ENCODE measurements around the gene CCNY. TPM values are rescaled to one million over a fixed set of nuclear protein-coding genes. Genes with fewer than 3 reads are reported as not detected.
"Not testable (repeated sequence)": the region's sequence is repeated elsewhere in the genome, so short reads cannot be mapped to it uniquely, and the experiment has no call there.

CCNY gene
- polyA plus RNA-seq, 1 experiment: 39.0 TPM

- TF ChIP-seq CTCF (IDR thresholded peaks at IDR 0.05; ENCODE audit: insufficient read depth, low read depth, low read length): no peak
- H3K27me3 ChIP-seq (ENCODE audit: control insufficient read depth, insufficient read depth, low read length): no peaks in the 10 kb centered on the region
- CTCF ChIA-PET: interaction anchor here (1.1 to 1.4 kb wide), 2 partner anchors 11 to 14 kb away, joined by 4 read pairs; no protein-coding TSS in a partner anchor
Measured at GRCh38 chr10:35397953-35398352, 61.6 kb downstream of the CCNY start.

GRCh38 chr10:35398355-35398754 lies 62.0 kb downstream of the CCNY start:
- Histone ChIP-seq H3K27me3 (ENCODE audit: control insufficient read depth, insufficient read depth, low read length) (no peaks in the 10 kb centered on the region), H3K36me3 (ENCODE audit: control insufficient read depth, insufficient read depth, low read length) (no peaks in the 10 kb centered on the region), H3K4me3 (ENCODE audit: low read depth, low read length) (no peak overlapping the region)
- no peak for TF ChIP-seq CTCF (IDR thresholded peaks at IDR 0.05; ENCODE audit: insufficient read depth, low read depth, low read length)
- no peak for DNase-seq (ENCODE audit: low read depth)
- ChIA-PET CTCF (interaction anchor here (1.4 kb wide), 1 partner anchor 14 kb away, joined by 4 read pairs; no protein-coding TSS in a partner anchor), POLR2A (no interaction called here)

More at GRCh38 chr10:35397953-35398352, 61.6 kb downstream of the CCNY start:
- POLR2A ChIA-PET: no interaction called here
- H3K4me3 ChIP-seq (ENCODE audit: low read depth, low read length): no peak overlapping the region
- H3K36me3 ChIP-seq (ENCODE audit: control insufficient read depth, insufficient read depth, low read length): no peaks in the 10 kb centered on the region
- no peak for DNase-seq (ENCODE audit: low read depth)

GRCh38 chr10:35398908-35399307 lies 62.6 kb downstream of the CCNY start:
- no peaks in the 10 kb centered on the region for H3K27me3 ChIP-seq (ENCODE audit: control insufficient read depth, insufficient read depth, low read length)
- DNase-seq (ENCODE audit: low read depth): no peak
- CTCF ChIA-PET: interaction anchor here (1.4 kb wide), 1 partner anchor 15 kb away, joined by 4 read pairs; no protein-coding TSS in a partner anchor
- H3K36me3 ChIP-seq (ENCODE audit: control insufficient read depth, insufficient read depth, low read length): no peaks in the 10 kb centered on the region
- POLR2A ChIA-PET: no interaction called here
- no peak overlapping the region for H3K4me3 ChIP-seq (ENCODE audit: low read depth, low read length)
- TF ChIP-seq CTCF (IDR thresholded peaks at IDR 0.05; ENCODE audit: insufficient read depth, low read depth, low read length): no peak

- ChIA-PET POLR2A (no interaction called here), CTCF (interaction anchor here (1.4 kb wide), 1 partner anchor 15 kb away, joined by 4 read pairs; no protein-coding TSS in a partner anchor)
- H3K27me3 ChIP-seq (ENCODE audit: control insufficient read depth, insufficient read depth, low read length): no peaks in the 10 kb centered on the region
- no peaks in the 10 kb centered on the region for H3K36me3 ChIP-seq (ENCODE audit: control insufficient read depth, insufficient read depth, low read length)
- TF ChIP-seq CTCF (IDR thresholded peaks at IDR 0.05; ENCODE audit: insufficient read depth, low read depth, low read length): no peak
- no peak for DNase-seq (ENCODE audit: low read depth)
- no peak overlapping the region for H3K4me3 ChIP-seq (ENCODE audit: low read depth, low read length)
Measured at GRCh38 chr10:35399414-35400009, 63.2 kb downstream of the CCNY start.

GRCh38 chr10:35400595-35401268 lies 64.4 kb downstream of the CCNY start:
- Histone ChIP-seq H3K27me3 (ENCODE audit: control insufficient read depth, insufficient read depth, low read length) (no peaks in the 10 kb centered on the region), H3K36me3 (ENCODE audit: control insufficient read depth, insufficient read depth, low read length) (no peaks in the 10 kb centered on the region), H3K4me3 (ENCODE audit: low read depth, low read length) (no peak overlapping the region)
- no peak for TF ChIP-seq CTCF (IDR thresholded peaks at IDR 0.05; ENCODE audit: insufficient read depth, low read depth, low read length)
- DNase-seq (ENCODE audit: low read depth): no peak
- ChIA-PET CTCF (interaction anchor here (1.3 kb wide), 1 partner anchor 14 kb away, joined by 3 read pairs; no protein-coding TSS in a partner anchor), POLR2A (no interaction called here)

- H3K4me3 ChIP-seq (ENCODE audit: low read depth, low read length); CTCF ChIA-PET; H3K27me3 ChIP-seq (ENCODE audit: control insufficient read depth, insufficient read depth, low read length); POLR2A ChIA-PET; H3K36me3 ChIP-seq (ENCODE audit: control insufficient read depth, insufficient read depth, low read length); DNase-seq (ENCODE audit: low read depth): not testable (repeated sequence)
Measured at GRCh38 chr10:35403491-35403890, 67.2 kb downstream of the CCNY start.

- CTCF ChIA-PET; POLR2A ChIA-PET; H3K4me3 ChIP-seq (ENCODE audit: low read depth, low read length); H3K36me3 ChIP-seq (ENCODE audit: control insufficient read depth, insufficient read depth, low read length); H3K27me3 ChIP-seq (ENCODE audit: control insufficient read depth, insufficient read depth, low read length); DNase-seq (ENCODE audit: low read depth): not testable (repeated sequence)
Measured at GRCh38 chr10:35404077-35404476, 67.8 kb downstream of the CCNY start.

Data from BJ (cell line).